Kidney capillary endothelial cell (primary cell): ENCODE data around the gene PCDHGA10.
A peak's percentile ranks its signal among the peaks of the same experiment; 100 is the strongest.
"Not testable (repeated sequence)": the region's sequence is repeated elsewhere in the genome, so short reads cannot be mapped to it uniquely, and the experiment has no call there.

Experiments used
- DNase-seq: peaks from one replicate; pipeline ENCODE4 v3.0.0-alpha.2; 2018; ENCODE audit warnings: low spot score

Gene PCDHGA10

GRCh38 chr5:141412854-141413539, at the start of gene PCDHGA10:
TSS of gene PCDHGA10 (plus strand) at chr5:141412987. CDS start at chr5:141413176, 189 bp downstream.
- peak; percentile 58 for DNase-seq

GRCh38 chr5:141363952-141364660, 48.7 kb upstream of the PCDHGA10 start, which contains the start of gene PCDHGA5:
TSS of gene PCDHGA5 (plus strand) at chr5:141364162. CDS start at chr5:141364331, 169 bp downstream.
- DNase-seq: no peak

- DNase-seq: no peak
Observed at GRCh38 chr5:141366016-141366896, 46.5 kb upstream of the PCDHGA10 start.

- no peak for DNase-seq
Observed at GRCh38 chr5:141369994-141370848, 42.6 kb upstream of the PCDHGA10 start, which contains the start of gene PCDHGB3. TSS of gene PCDHGB3 (plus strand) at chr5:141370242. CDS start at chr5:141370395, 153 bp downstream.

- no peak for DNase-seq
Observed at GRCh38 chr5:141371572-141372475, 41.0 kb upstream of the PCDHGA10 start.

- no peak for DNase-seq
Observed at GRCh38 chr5:141373673-141374317, 39.0 kb upstream of the PCDHGA10 start, which contains the start of gene PCDHGA6. TSS of gene PCDHGA6 (plus strand) at chr5:141373891. CDS start at chr5:141374084, 193 bp downstream.

GRCh38 chr5:141374627-141375026, 38.2 kb upstream of the PCDHGA10 start:
- no peak for DNase-seq

GRCh38 chr5:141375444-141376155, 37.2 kb upstream of the PCDHGA10 start:
- not testable (repeated sequence) for DNase-seq

GRCh38 chr5:141382469-141383294, 30.1 kb upstream of the PCDHGA10 start, which contains the start of gene PCDHGA7:
TSS of gene PCDHGA7 (plus strand) at chr5:141382742. CDS start at chr5:141382900, 158 bp downstream.
- no peak for DNase-seq

GRCh38 chr5:141383345-141383744, 29.4 kb upstream of the PCDHGA10 start:
- DNase-seq: no peak

GRCh38 chr5:141384471-141385267, 28.1 kb upstream of the PCDHGA10 start:
- DNase-seq: no peak

- not testable (repeated sequence) for DNase-seq
Observed at GRCh38 chr5:141387557-141388311, 25.1 kb upstream of the PCDHGA10 start, which contains the start of gene PCDHGB4. TSS of gene PCDHGB4 (plus strand) at chr5:141387698. CDS start at chr5:141387885, 187 bp downstream.

- DNase-seq: no peak
Observed at GRCh38 chr5:141388661-141389060, 24.1 kb upstream of the PCDHGA10 start.

- DNase-seq: no peak
Observed at GRCh38 chr5:141389153-141390042, 23.4 kb upstream of the PCDHGA10 start.
